K562 (cell line): ENCODE results near the gene WARS2. TPM values are rescaled to one million over a fixed set of nuclear protein-coding genes. Genes with fewer than 3 reads are reported as not detected.
A peak's percentile ranks its signal among the peaks of the same experiment; 100 is the strongest.

Experiments used
- ATAC-seq: fragments of 200-7000 bp; cut with Tn5 transposase; 3 replicates; pipeline ENCODE4 v1.9.1; 2020; ENCODE audit warnings: moderate library complexity
- BruUV-seq: library from RNA; stranded (reverse); fragments of 400-500 nt; replicated peaks from 2 replicates; lab custom pipeline; 2021; lab: Mats Ljungman, UMichigan
- CTCF ChIA-PET: fragments of 300-600 bp; formaldehyde crosslinking; extraction: SDS; loops from one replicate; lab custom pipeline; 2021; ENCODE audit warnings: low intra/inter-chr PET ratio; lab: Yijun Ruan, JAX
- POLR2A ChIA-PET: fragments of 300-600, 350-650 bp; sonication (Branson Sonifier 250); formaldehyde crosslinking; extraction: SDS; loops from one replicate; lab custom pipeline; 2021; ENCODE audit warnings: antibody characterized with exemption, inconsistent platforms; lab: Yijun Ruan, JAX
- DNase-seq, 4 experiments: peaks; one replicate each; pipeline versions ENCODE4 v3.0.0 to v3.0.0-alpha.2; 2011 to 2018; ENCODE audit warnings: low spot score in 3 of 4, mixed read lengths in 3 of 4; ENCODE audit errors: extremely low read depth in 1 of 4
- FAIRE-seq: peaks from 2 replicates; lab custom pipeline; 2011; peaks lifted over from hg19 to GRCh38; lab: Jason Lieb, UNC
- H2AFZ ChIP-seq: 2 replicates; pipeline ENCODE4 v1.6.0; 2011; ENCODE audit warnings: low read depth, low read length, control low read depth, inconsistent platforms
- H3K27ac ChIP-seq: fragments of 200-600 bp; 3 replicates; pipeline ENCODE4 v1.8.0; 2011; ENCODE audit warnings: low read depth, mild to moderate bottlenecking, control low read depth, inconsistent platforms, low read length, moderate library complexity, mixed read lengths; ENCODE audit errors: extremely low read depth
- H3K27me3 ChIP-seq, 2 experiments: fragments of 300-600 bp in 1 of 2; 2 replicates in 1 of 2; 3 replicates in 1 of 2; pipeline versions ENCODE4 v1.6.0 to v1.8.0; 2011; ENCODE audit warnings: inconsistent platforms in 2 of 2, low read length in 2 of 2, mild to moderate bottlenecking in 1 of 2, mixed read lengths in 1 of 2, moderate library complexity in 1 of 2; ENCODE audit not compliant: control insufficient read depth in 2 of 2, insufficient read depth in 2 of 2
- H3K36me3 ChIP-seq: fragments of 300-600 bp; 3 replicates; pipeline ENCODE4 v1.8.0; 2011; ENCODE audit warnings: mild to moderate bottlenecking, low read length, inconsistent platforms; ENCODE audit not compliant: control insufficient read depth, insufficient read depth
- H3K4me1 ChIP-seq, 2 experiments: fragments of 200-600 bp in 1 of 2; replicated peaks in 1 of 2; 2 replicates in 1 of 2; 3 replicates in 1 of 2; pipeline versions ENCODE4 v1.5.1 to v1.8.0; 2011; ENCODE audit warnings: inconsistent platforms in 2 of 2, low read length in 2 of 2, mild to moderate bottlenecking in 1 of 2, mixed read lengths in 1 of 2, moderate library complexity in 1 of 2; ENCODE audit not compliant: control insufficient read depth in 2 of 2, insufficient read depth in 2 of 2
- H3K4me2 ChIP-seq: 2 replicates; pipeline ENCODE4 v1.6.1; 2011; ENCODE audit warnings: low read length, control low read depth, inconsistent platforms, mixed read lengths; ENCODE audit not compliant: insufficient read depth
- H3K4me3 ChIP-seq: fragments of 200-600 bp; sonication (generic), shearing (Covaris generic); 2 replicates; pipeline ENCODE4 v1.5.1; 2016; ENCODE audit warnings: control low read depth, inconsistent platforms
- H3K79me2 ChIP-seq: fragments of 200-600 bp; 3 replicates; pipeline ENCODE4 v1.8.0; 2011; ENCODE audit warnings: low read length, inconsistent platforms; ENCODE audit not compliant: control insufficient read depth, insufficient read depth
- H3K9ac ChIP-seq, 2 experiments: 2 replicates each; pipeline versions ENCODE4 v1.6.0 to v1.6.1; 2011; ENCODE audit warnings: low read depth in 2 of 2, low read length in 2 of 2, control low read depth in 1 of 2, inconsistent platforms in 1 of 2, mild to moderate bottlenecking in 1 of 2, mixed read lengths in 1 of 2; ENCODE audit not compliant: insufficient read depth in 1 of 2
- H3K9me1 ChIP-seq: one replicate; pipeline ENCODE4 v1.6.0; 2011; ENCODE audit warnings: inconsistent platforms, mild to moderate bottlenecking, low read length, moderate library complexity; ENCODE audit not compliant: control insufficient read depth, insufficient read depth
- H3K9me3 ChIP-seq: replicated peaks from 2 replicates; pipeline ENCODE4 v1.5.1; 2011; ENCODE audit warnings: low read depth, low read length, inconsistent platforms; ENCODE audit not compliant: control insufficient read depth, insufficient read depth
- H4K20me1 ChIP-seq: replicated peaks from 2 replicates; pipeline ENCODE4 v1.6.1; 2011; ENCODE audit warnings: low read length, inconsistent platforms, mixed read lengths; ENCODE audit not compliant: control insufficient read depth, insufficient read depth
- ADNP ChIP-seq: fragments of 200-800 bp; sonication (Bioruptor generic); IDR thresholded peaks from 2 replicates; pipeline ENCODE4 v1.6.1; 2016; ENCODE audit warnings: missing genetic modification characterization, missing compliant biosample characterization
- ASH1L ChIP-seq: fragments of 450-650 bp; IDR thresholded peaks from 2 replicates; pipeline ENCODE4 v1.6.1; 2018; ENCODE audit warnings: borderline replicate concordance, mild to moderate bottlenecking, low read depth; ENCODE audit not compliant: partially characterized antibody
- E2F3 ChIP-seq: fragments of 250-450 bp; sonication (Bioruptor Pico); IDR thresholded peaks from 2 replicates; pipeline ENCODE4 v1.4.0; 2020; ENCODE audit warnings: mild to moderate bottlenecking
- E2F6 ChIP-seq, 2 experiments: IDR thresholded peaks; 2 replicates each; pipeline ENCODE4 v1.6.1; 2011; ENCODE audit warnings: borderline replicate concordance in 1 of 2, control low read depth in 1 of 2, low read depth in 1 of 2, low read length in 1 of 2, mild to moderate bottlenecking in 1 of 2, mixed read lengths in 1 of 2, moderate library complexity in 1 of 2; ENCODE audit not compliant: insufficient read depth in 1 of 2, insufficient read length in 1 of 2, poor library complexity in 1 of 2, severe bottlenecking in 1 of 2; ENCODE audit errors: extremely low read depth in 1 of 2
- FOXK1 ChIP-seq: sonication (generic); formaldehyde crosslinking; IDR thresholded peaks from 2 replicates; pipeline ENCODE4 v1.8.0; 2022; ENCODE audit warnings: missing genetic modification reagents, mild to moderate bottlenecking, borderline replicate concordance
- KDM1A ChIP-seq, 2 experiments: fragments of 450-650 bp; IDR thresholded peaks; 2 replicates each; pipeline ENCODE4 v1.6.1; 2016; ENCODE audit warnings: mild to moderate bottlenecking in 2 of 2
- MLLT1 ChIP-seq, 2 experiments: fragments of 450-650 bp; IDR thresholded peaks; 2 replicates each; pipeline ENCODE4 v1.6.1; 2016
- OTX1 ChIP-seq: fragments of 450-650 bp; formaldehyde crosslinking; IDR thresholded peaks from 2 replicates; pipeline ENCODE4 v1.4.0; 2022; ENCODE audit warnings: mild to moderate bottlenecking
- ZSCAN32 ChIP-seq: fragments of 450-650 bp; formaldehyde crosslinking; IDR thresholded peaks from 2 replicates; pipeline ENCODE4 v1.4.0; 2020; ENCODE audit warnings: mild to moderate bottlenecking, moderate library complexity
- WGBS: fragments of 100-300 bp; shearing (Covaris generic); methylation state at CpG from one replicate; pipeline ENCODE4 v1.1.6; 2016; ENCODE audit warnings: low coverage, mixed read lengths; ENCODE audit not compliant: insufficient coverage; ENCODE audit errors: missing lambda C conversion rate; 5-methylcytosine and 5-hydroxymethylcytosine counted together
- in situ Hi-C: fragments of 300-500 bp; cut with MboI; formaldehyde crosslinking; loops from 4 replicates; pipeline ENCODE4 v1.15.0; 2018; ENCODE audit warnings: inconsistent platforms, mixed read lengths
- intact Hi-C: fragments of 100-400 bp; cut with micrococcal nuclease; formaldehyde crosslinking; loops from 2 replicates; pipeline ENCODE4 v1.14.2; 2022
- polyA plus RNA-seq, 8 experiments: library from polyadenylated mRNA; depleted of rRNA in 4 of 8; stranded (reverse) in 5 of 8; unstranded in 3 of 8; fragments of >200 nt; fragmentation: Nextera tagmentation in 2 of 8; fragmentation: Illumina TruSeq in 1 of 8; extraction: Ambion mirVana in 2 of 8; extraction: Trizol in 1 of 8; gene quantifications; 2 replicates each; pipeline versions ENCODE4 v1.2.1 to v1.2.3, GENCODE V29; 2011 to 2014; ENCODE audit warnings: inconsistent platforms in 1 of 8, missing spikeins in 1 of 8
- total RNA-seq, 7 experiments: library from RNA; depleted of rRNA in 6 of 7; stranded (reverse); fragments of >200 nt in 6 of 7; fragmentation: Illumina TruSeq in 2 of 7; extraction: Trizol in 2 of 7; gene quantifications; 2 replicates each; pipeline versions ENCODE4 v1.2.1 to v1.2.3, GENCODE V29; 2011 to 2021; ENCODE audit warnings: low replicate concordance in 1 of 7

Gene WARS2
- total and polyA plus RNA-seq, 9 of the 15 experiments (the other 6 are each of a cell fraction or from before 2014, with no cell fraction given) = 5.7 to 18.0 (median 16.9) TPM

GRCh38 chr1:119159966-119160365, 19.5 kb upstream of the WARS2 start:
- Histone ChIP-seq H3K27me3 (no peaks in the 10 kb centered on the region), H3K9me3 (no peaks in the 10 kb centered on the region), H3K79me2 (no peaks in the 10 kb centered on the region), H3K4me3 (no peak overlapping the region), H3K4me1 (no peaks in the 10 kb centered on the region), H3K27ac (no peak overlapping the region), H3K9ac (no peak overlapping the region), H2AFZ (no peak overlapping the region), H3K36me3 (peaks cover 34% of the 10 kb centered on the region), H3K9me1 (no peaks in the 10 kb centered on the region), H3K4me2 (no peak overlapping the region), H4K20me1 (no peaks in the 10 kb centered on the region)
- DNase-seq (peak in 1 of 4 experiments; percentile 9), ATAC-seq (no peak), FAIRE-seq (no peak)
- TF ChIP-seq E2F6 (IDR thresholded peaks at IDR 0.05; ENCODE audit: borderline replicate concordance in 1 of 2, extremely low read depth in 1 of 2, insufficient read depth in 1 of 2, insufficient read length in 1 of 2, low read depth in 1 of 2, low read length in 1 of 2, poor library complexity in 1 of 2, severe bottlenecking in 1 of 2) = no peak
- TF ChIP-seq OTX1 (CRISPR knock-in tag) = no peak
- no peak for TF ChIP-seq ADNP
- TF ChIP-seq KDM1A (IDR thresholded peaks at IDR 0.05) = no peak
- no peak for TF ChIP-seq ASH1L
- TF ChIP-seq E2F3 (CRISPR knock-in tag) = no peak
- TF ChIP-seq MLLT1 (IDR thresholded peaks at IDR 0.05) = no peak
- no peak for TF ChIP-seq ZSCAN32 (CRISPR knock-in tag)
- TF ChIP-seq FOXK1 (CRISPR knock-in tag) = no peak
- intact Hi-C loops = no loop called here
- in situ Hi-C loops = no loop called here
- CTCF ChIA-PET = no interaction called here
- 68% methylated on average over 2 of the region's 2 CpGs for whole genome bisulfite sequencing
- no TSS peak for BruUV-seq
- POLR2A ChIA-PET = interaction anchor here (1.0 to 1.5 kb wide), 2 partner anchors 8 to 12 kb away, joined by 3 to 6 read pairs; no protein-coding TSS in a partner anchor
